ENCODE data around the gene LHX4.

DNA sequence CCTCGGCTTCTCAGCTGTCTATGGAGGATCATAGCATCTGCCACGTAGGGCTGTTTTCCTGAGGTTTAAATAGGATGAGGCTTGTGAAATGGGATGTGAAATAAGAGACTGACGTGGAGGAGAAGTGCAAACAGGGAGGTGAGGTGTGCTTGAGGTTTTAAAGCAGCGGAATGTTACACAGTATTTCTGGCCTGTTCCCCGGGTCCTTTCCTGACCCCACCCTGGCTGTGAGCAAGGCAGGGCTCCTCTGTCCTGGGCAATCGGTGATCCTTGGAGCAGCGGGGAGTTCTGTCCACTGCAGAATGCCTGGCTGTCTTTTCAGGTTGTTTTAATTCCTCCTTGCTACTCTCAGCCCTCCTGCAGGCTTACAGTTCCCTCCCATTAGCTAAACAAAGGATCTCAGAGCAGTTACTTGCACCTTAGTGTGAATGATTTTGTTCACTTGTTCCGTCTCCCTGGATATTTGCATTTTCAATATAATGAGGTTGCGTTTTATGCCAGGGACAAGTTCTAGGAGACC lies 38.6 kb downstream of the LHX4 start:
- TF ChIP-seq, protein P1, sequence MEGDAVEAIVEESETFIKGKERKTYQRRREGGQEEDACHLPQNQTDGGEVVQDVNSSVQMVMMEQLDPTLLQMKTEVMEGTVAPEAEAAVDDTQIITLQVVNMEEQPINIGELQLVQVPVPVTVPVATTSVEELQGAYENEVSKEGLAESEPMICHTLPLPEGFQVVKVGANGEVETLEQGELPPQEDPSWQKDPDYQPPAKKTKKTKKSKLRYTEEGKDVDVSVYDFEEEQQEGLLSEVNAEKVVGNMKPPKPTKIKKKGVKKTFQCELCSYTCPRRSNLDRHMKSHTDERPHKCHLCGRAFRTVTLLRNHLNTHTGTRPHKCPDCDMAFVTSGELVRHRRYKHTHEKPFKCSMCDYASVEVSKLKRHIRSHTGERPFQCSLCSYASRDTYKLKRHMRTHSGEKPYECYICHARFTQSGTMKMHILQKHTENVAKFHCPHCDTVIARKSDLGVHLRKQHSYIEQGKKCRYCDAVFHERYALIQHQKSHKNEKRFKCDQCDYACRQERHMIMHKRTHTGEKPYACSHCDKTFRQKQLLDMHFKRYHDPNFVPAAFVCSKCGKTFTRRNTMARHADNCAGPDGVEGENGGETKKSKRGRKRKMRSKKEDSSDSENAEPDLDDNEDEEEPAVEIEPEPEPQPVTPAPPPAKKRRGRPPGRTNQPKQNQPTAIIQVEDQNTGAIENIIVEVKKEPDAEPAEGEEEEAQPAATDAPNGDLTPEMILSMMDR (IDR thresholded peaks at IDR 0.05): no peak
- no peak for TF ChIP-seq POLR2A (IDR thresholded peaks at IDR 0.05)
- no peak for TF ChIP-seq POLR2AphosphoS5 (IDR thresholded peaks at IDR 0.05)
- no peak for TF ChIP-seq EP300 (IDR thresholded peaks at IDR 0.05; ENCODE audit: low read depth)

Measured in transverse colon (tissue), 4 donors.